Subcutaneous adipose tissue (tissue), 4 donors: ENCODE results near the gene ACOXL. TPM values are rescaled to one million over a fixed set of nuclear protein-coding genes. Genes with fewer than 3 reads are reported as not detected.

Source experiments
- total RNA-seq, 4 donors: library from RNA; depleted of rRNA; stranded (reverse); fragments of >200 nt; gene quantifications; one replicate each; pipeline ENCODE4 v1.1.0, GENCODE V29; 2016
- TF ChIP-seq, protein P1 (sequence below): fragments of 450-650 bp; IDR thresholded peaks from one replicate; pipeline ENCODE4 v1.5.1; 2016; ENCODE audit warnings: low read depth, mild to moderate bottlenecking, control low read depth, antibody characterized with exemption, moderate library complexity

The ACOXL gene
- total RNA-seq, 4 donors from 2014 or later = not detected

DNA sequence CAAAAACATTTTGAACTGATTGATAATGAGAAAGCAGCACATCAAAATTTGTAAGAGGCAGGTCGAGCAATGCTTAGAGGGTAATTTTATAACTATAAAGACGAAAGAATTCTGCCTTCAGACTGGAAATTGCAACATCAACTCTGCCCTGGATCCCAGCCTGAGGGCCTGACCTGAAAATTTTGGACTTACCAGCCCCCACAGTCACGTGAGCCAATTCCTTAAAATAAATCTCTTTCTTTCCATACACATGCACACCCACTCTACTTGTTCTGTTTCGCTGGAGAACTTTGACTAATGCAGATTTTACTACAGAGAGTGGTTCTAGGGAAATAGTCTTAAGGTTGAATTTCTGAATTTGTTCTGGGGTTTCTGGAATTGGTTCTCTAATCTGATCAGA is 14.6 kb upstream of the ACOXL start:
- TF ChIP-seq, protein P1, sequence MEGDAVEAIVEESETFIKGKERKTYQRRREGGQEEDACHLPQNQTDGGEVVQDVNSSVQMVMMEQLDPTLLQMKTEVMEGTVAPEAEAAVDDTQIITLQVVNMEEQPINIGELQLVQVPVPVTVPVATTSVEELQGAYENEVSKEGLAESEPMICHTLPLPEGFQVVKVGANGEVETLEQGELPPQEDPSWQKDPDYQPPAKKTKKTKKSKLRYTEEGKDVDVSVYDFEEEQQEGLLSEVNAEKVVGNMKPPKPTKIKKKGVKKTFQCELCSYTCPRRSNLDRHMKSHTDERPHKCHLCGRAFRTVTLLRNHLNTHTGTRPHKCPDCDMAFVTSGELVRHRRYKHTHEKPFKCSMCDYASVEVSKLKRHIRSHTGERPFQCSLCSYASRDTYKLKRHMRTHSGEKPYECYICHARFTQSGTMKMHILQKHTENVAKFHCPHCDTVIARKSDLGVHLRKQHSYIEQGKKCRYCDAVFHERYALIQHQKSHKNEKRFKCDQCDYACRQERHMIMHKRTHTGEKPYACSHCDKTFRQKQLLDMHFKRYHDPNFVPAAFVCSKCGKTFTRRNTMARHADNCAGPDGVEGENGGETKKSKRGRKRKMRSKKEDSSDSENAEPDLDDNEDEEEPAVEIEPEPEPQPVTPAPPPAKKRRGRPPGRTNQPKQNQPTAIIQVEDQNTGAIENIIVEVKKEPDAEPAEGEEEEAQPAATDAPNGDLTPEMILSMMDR = no peak

DNA sequence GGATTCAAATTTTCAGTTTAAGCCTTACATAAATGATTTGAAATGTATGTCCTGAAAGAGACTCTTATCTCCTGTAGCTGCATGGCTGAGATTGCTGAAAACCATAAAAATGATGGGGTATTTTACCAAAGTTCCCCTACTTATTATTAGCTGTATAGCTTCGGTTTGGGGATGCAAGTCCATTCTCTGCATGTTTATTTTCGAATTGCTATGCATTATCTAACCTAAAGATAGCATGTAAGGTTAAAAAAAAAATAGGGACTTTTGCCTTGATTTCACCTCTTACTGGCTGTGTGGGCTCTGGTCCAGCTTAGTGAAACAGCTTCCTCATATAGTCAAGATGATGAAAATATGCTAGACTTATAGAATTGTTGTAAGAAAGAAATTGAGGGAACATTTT is 14.0 kb upstream of the ACOXL start:
- TF ChIP-seq, protein P1 = no peak

DNA sequence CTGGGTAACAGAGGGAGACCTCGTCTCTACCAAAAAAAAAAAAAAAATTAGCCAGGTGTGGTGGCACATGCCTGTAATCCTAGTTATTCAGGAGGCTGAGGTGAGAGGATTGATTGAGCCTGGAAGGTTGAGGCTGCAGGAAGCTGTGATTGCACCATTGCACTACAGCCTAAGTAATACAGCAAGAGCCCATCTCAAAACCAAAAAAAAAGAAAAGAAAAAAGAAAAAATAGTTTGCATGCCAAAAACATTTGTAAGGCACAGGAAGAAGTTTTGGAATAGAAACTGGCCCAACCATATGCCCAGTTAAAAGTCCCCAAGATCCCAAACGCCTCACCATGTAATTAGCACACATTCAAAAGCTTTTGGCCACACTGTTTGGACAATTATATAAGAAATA is 13.4 kb upstream of the ACOXL start:
- TF ChIP-seq, protein P1 = no peak

DNA sequence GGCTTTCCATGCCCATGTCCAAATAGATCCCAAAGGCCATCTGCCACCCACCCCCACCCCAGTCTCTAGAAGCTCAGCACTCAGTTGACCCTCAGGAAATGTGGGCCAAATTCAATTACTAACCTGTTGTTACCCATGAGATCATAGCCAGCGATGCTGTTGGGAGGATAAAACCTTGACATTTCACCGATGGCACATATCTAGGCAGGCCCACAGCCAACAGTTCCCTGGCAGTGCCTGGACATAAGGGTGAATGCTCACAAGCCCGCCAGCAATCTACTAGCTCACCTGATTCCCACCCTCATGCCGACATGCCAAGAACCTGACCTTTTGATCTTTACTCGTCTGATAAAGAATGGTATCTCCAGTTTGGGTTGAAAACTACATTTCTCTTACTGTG is 11.8 kb upstream of the ACOXL start:
- TF ChIP-seq, protein P1 = no peak

DNA sequence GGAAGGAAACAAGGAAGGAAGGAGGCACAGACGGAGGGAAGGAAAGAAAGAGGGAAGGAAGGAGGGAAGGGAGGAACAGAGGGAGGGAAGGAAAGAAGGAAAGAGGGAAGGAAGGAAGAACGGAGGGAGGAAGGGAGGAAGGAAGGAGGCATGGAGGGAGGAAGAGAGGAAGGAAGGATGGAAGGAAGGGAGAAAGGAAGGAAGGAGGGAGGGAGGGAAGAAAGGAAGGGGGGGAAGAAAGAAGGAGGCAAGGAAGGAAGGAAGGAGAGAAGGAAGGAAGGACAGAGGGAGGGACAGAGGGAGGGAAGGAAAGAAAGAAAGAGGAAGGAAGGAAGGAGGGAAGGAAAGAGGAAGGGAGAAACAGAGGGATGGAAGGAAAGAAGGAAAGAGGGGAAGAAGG is 7.6 kb upstream of the ACOXL start:
- TF ChIP-seq, protein P1 = no peak

DNA sequence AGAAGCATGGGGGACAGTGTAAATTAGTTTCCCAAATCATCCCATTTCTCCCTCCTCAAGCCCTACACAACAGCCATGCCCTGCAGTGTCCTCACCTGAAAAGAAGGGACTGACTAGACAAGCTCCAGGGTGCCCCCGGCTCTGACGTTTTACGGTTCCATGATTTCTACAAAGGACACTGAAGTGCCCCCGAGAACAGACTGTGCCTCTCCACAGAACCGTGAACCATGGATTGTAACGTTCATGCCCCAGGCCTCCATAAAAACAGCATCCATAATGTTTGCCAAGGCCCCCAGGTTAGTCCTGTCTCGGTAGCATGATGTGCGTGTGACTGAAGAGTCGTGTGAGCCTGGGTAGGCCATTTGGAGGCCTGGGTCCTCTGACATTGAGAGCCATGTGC is 7.0 kb upstream of the ACOXL start:
- TF ChIP-seq, protein P1 = no peak

DNA sequence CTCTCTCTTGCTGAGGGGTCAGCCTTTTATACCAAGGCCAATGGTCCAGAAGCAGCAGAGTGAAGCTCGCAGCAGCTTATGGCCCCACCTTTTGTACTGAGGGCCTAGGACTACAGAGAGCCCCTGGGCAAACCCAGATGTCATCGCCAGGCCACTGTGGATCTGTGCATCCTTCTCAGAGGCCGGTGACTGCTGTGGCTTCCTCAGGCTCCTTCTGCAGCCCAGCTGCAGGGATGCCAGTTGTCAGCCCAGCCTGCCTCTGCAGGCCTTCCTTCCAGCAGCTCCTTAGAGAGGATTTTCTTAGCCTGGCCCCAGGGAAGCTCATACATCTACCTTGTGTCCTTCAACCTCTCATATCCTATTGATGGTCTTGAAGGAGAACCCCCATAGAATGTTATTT is 6.5 kb upstream of the ACOXL start:
- TF ChIP-seq, protein P1 = no peak
